HuH-7.5 (cell line): Measurements from ENCODE around the gene CACNA1H.
"Not testable (repeated sequence)": the region's sequence is repeated elsewhere in the genome, so short reads cannot be mapped to it uniquely, and the experiment has no call there.

Source experiments
- DNase-seq: peaks from one replicate; pipeline ENCODE4 v3.0.0; 2011; ENCODE audit warnings: low spot score

CACNA1H gene

DNA sequence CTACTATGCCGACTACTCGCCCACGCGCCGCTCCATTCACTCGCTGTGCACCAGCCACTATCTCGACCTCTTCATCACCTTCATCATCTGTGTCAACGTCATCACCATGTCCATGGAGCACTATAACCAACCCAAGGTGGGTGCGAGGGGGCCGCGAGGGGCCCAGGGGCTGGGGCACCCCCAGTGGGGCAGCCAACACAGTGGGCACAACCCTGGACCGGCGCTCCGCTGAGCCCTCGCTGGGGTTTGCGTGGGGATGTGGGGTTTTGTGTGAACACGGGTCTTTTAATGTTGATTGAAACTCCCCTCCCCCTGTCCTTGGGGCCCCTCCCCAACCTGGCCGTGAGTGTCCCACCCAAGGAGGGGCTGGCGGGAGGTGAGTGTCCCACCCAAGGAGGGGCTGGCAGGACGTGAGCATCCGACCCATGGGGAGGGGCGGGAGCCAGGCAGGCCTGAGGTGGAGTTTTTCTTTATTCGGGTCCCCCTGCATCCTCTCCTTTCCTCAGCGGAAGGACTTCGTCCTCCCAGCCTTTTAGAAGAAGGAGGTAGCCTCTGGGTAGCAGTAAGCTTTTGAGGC is 61.0 kb downstream of the CACNA1H start:
- no peak for DNase-seq

DNA sequence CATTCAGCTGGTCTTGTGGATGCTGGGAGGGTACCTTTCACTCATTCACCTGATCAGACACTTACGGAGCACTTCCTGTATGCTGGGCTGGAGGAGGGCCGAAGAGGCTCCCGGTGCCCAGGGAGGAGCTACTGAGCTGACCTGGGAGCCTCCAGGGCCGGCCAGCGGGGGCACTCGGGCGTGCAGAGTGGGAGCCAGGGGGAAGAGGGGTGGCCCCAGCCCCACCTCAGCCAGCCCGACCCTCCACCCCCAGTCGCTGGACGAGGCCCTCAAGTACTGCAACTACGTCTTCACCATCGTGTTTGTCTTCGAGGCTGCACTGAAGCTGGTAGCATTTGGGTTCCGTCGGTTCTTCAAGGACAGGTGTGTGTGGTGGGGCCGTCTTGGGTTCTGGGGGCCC is 61.8 kb downstream of the CACNA1H start:
- DNase-seq = no peak

DNA sequence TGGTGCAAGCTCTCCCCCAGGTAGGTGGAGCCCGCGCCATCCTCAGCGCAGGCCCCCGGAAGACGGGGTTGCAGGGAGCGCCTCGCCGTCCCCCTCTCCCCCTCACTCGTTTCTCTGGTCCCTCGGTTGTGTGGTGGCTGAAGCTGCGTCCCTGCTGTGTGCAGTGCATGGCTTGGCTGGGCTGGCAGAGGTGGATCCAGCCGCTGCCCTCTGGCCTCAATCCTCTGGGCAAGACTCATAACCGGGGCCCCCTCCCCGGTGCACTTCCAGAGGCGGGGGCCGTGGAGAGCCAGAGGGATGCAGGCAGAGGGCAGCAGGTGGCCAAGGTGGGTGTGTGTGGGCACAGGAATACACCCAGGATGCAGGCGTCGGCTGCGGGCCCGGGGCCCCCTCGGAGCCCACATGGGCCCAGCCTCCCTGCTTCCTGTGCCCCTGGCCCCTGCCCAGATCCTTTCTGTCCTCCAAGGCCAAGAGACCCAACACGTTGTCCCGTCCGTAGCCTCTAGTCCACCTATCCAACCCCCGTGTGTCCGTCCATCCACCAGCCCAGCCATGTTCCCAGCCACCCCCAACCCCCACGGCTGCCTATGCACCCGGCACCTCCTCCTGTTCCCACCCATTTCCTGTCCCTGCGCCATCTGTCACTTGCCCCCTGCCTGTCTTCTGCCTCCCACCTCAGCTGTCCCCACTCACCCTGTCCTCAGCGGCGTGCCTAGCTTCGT is 62.8 kb downstream of the CACNA1H start:
- no peak for DNase-seq

DNA sequence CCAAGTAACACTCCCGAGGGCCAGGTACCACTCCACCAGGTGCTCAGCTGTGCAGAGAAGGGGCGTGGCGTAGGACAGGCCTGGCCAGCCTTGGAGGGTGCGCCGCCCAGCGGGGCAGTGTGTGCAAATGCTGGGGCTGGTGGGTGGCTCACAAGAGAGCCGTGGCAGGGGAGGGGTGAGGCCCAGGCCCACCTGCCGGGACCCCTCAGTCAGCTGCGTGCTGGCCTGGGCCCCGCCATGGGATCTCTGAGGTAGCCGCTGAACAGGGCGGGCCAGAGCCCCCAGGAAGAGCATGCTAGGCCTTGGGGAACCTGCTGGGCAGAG is 63.4 kb downstream of the CACNA1H start:
- no peak for DNase-seq

DNA sequence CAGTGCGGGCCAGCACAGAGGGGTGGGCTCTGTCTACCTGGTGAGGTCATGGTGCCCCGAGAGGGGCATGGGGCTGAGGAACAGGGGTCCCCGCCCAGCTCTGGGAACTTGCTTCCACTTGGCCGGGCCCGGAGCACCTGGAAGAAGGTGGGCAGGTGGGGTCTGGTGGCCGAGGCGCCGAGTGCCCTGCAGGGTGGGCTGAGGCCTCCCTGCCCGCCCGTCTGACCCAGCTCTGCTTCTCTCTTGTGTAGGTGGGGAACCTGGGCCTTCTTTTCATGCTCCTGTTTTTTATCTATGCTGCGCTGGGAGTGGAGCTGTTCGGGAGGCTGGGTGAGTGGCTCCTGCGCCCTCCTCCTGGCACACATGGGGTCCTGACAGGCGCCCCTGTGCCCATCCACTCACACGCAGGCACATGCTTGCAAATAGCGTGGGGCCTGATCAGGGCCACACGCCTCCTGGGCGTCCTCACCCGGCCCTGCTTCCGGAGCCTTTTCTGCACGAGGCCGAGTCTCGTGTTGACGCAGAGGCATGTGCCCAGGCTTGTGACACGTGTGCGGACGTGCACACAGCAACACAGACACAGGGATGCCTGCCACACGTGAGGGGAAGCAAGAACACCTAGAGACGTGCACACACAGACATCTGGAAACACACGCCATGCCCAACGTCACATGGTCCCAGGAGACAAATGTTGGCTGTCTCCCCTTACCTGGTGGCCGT is 63.9 kb downstream of the CACNA1H start:
- no peak for DNase-seq

DNA sequence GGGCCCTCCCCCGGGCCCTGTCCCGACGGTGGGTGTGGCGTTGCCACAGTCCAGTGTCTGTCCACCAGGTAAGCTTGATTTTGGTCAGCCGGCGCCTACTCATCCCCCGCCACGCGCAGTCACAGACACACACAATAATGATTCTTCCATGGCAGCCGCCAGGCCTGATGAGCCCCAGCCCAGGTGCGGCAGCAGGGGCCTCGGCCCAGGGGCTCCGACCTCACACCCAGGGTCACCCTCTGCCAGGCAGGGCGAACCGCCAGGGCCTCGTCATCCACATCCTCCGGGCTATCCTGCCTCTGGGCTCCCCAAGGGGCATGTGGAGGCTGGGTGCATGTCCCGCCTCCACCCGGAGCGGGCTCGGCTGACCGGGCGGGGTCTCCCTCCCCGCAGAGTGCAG is 64.6 kb downstream of the CACNA1H start:
- no peak for DNase-seq

DNA sequence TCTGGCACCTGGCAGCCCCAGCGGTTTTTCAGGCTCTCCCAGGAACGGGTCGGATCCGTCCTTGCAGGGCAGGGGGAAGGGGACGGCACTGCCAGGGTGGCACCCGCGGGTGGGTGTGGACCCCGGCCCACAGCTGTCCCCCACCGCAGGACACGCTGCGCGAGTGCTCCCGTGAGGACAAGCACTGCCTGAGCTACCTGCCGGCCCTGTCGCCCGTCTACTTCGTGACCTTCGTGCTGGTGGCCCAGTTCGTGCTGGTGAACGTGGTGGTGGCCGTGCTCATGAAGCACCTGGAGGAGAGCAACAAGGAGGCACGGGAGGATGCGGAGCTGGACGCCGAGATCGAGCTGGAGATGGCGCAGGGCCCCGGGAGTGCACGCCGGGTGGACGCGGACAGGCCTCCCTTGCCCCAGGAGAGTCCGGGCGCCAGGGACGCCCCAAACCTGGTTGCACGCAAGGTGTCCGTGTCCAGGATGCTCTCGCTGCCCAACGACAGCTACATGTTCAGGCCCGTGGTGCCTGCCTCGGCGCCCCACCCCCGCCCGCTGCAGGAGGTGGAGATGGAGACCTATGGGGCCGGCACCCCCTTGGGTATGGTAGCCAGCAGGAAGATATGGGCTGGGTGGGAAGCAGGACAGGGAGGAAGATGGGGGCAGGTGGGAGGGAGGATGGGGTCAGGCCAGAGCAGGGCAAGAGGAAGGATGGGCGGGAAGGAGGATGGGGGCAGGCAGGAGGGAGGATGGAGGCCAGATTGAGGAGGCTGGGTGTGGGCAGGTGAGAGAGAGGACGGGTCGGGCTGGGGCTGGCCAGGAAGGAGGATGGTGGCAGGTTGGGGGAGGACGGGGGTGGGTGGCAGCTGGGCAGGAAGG is 65.4 kb downstream of the CACNA1H start:
- DNase-seq = no peak

DNA sequence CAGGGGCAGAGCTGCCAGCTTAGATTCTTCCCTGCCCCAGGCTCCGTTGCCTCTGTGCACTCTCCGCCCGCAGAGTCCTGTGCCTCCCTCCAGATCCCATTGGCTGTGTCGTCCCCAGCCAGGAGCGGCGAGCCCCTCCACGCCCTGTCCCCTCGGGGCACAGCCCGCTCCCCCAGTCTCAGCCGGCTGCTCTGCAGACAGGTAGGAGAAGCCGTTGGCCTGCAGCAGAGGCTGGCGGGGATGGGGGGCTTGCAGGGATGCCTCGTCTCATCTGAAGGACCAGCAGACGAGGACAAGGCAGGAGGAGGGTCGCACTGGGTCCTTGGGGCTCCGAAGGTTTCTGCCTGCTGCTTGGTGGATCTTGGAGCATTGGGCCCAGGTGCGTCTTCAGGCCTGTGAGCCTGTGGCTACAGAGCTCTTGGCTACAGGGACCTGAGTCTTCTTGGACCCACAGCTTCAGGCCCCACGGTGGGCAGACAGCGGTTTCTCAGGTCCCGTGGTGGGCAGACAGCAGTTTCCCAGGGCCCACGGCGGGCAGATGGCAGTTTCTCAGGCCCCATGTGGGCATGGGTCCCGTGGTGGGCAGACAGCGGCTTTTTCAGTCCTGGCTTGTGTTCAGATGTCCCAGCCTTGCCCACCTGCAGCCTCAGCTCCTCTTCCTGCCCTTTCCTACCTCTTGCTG is 66.2 kb downstream of the CACNA1H start:
- DNase-seq = no peak

DNA sequence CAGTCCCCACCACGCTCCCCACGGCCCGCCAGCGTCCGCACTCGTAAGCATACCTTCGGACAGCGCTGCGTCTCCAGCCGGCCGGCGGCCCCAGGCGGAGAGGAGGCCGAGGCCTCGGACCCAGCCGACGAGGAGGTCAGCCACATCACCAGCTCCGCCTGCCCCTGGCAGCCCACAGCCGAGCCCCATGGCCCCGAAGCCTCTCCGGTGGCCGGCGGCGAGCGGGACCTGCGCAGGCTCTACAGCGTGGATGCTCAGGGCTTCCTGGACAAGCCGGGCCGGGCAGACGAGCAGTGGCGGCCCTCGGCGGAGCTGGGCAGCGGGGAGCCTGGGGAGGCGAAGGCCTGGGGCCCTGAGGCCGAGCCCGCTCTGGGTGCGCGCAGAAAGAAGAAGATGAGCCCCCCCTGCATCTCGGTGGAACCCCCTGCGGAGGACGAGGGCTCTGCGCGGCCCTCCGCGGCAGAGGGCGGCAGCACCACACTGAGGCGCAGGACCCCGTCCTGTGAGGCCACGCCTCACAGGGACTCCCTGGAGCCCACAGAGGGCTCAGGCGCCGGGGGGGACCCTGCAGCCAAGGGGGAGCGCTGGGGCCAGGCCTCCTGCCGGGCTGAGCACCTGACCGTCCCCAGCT is 67.3 kb downstream of the CACNA1H start:
- no peak for DNase-seq

DNA sequence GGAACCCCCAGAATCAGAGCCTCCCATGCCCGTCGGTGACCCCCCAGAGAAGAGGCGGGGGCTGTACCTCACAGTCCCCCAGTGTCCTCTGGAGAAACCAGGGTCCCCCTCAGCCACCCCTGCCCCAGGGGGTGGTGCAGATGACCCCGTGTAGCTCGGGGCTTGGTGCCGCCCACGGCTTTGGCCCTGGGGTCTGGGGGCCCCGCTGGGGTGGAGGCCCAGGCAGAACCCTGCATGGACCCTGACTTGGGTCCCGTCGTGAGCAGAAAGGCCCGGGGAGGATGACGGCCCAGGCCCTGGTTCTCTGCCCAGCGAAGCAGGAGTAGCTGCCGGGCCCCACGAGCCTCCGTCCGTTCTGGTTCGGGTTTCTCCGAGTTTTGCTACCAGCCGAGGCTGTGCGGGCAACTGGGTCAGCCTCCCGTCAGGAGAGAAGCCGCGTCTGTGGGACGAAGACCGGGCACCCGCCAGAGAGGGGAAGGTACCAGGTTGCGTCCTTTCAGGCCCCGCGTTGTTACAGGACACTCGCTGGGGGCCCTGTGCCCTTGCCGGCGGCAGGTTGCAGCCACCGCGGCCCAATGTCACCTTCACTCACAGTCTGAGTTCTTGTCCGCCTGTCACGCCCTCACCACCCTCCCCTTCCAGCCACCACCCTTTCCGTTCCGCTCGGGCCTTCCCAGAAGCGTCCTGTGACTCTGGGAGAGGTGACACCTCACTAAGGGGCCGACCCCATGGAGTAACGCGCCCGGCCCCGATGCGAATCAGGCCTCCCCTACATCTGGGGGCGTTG is 68.1 kb downstream of the CACNA1H start:
- no peak for DNase-seq

DNA sequence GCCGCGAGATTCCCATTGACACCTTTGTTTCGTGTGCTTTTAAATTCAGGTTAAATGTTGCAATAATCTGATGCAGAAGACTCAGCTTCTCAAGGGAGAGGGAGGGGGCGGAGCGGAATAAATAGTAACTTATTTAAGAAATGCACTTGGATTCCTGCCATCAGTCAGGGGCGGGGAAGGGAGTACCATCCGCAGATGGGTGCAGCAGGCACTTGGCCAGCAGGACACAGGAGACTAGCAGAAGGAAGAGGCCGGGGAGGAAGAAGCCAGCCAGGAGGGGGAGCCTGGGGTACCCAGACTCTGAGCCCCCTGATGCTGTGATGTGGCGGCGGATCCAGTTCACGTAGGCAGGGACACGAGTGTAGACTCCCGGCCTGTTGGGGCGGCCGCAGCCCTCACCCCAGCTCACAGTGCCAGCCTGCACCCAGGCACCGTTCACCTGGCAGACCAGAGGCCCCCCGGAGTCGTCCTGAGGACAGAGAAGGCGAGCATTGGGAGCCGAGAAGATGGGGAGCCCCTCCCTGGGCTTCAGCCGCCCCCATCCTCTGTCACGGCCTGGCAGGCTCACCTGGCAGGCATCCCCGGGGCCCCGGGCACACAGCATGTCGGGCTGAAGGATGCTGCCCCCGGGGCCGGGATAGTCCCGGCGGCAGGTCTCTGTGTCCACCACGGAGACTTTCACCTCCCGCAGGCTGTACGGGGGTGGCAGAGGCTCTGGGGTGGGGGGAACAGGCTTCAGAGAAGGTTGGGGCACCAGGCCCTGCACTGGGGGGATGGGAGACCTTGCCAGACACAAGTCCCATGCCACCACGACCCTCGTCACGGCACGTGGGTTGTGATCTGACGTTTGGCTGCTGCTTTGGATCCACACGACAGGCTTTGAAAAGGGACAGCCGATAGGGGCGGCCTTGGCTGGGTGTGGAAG is 69.0 kb downstream of the CACNA1H start:
- DNase-seq = no peak

DNA sequence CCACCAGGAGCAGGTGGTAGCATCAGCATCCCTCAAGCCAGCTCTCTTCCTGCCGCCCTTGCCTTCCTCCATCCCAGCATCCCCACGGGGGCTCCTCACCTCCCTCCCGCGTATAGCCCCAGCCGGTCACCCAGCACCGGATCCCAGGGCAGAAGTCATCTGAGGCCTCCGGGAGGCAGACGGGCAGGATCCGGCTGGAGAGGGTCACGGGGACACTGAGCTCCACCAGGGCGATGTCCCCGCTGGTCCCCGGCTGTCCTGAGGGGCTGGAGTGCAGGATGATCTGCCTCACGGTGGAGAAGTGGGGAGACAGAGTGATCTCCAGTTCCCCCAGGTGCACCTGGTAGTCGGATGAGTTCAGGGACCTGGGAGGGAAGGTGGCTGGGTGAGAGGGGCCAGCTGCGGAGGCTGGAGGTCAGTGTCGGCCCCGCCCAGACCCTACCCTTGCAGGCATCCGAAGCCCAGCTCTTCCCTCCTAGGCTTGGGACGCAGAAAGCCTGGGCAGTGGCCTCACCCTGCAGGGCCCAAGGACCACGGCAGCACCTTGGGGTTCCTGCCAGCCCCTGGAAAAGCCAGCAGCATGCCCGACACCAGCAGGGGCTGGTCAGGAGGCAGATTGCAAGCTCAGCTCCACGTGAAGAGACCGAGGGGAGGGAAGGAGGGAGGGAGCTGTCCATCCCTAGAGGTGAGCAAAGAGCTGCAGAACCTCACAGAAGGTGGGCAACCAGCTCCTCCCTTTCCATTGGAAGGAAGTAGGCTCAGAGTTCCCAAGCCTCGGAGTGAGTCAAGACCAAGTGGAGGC is 69.8 kb downstream of the CACNA1H start:
- no peak for DNase-seq

DNA sequence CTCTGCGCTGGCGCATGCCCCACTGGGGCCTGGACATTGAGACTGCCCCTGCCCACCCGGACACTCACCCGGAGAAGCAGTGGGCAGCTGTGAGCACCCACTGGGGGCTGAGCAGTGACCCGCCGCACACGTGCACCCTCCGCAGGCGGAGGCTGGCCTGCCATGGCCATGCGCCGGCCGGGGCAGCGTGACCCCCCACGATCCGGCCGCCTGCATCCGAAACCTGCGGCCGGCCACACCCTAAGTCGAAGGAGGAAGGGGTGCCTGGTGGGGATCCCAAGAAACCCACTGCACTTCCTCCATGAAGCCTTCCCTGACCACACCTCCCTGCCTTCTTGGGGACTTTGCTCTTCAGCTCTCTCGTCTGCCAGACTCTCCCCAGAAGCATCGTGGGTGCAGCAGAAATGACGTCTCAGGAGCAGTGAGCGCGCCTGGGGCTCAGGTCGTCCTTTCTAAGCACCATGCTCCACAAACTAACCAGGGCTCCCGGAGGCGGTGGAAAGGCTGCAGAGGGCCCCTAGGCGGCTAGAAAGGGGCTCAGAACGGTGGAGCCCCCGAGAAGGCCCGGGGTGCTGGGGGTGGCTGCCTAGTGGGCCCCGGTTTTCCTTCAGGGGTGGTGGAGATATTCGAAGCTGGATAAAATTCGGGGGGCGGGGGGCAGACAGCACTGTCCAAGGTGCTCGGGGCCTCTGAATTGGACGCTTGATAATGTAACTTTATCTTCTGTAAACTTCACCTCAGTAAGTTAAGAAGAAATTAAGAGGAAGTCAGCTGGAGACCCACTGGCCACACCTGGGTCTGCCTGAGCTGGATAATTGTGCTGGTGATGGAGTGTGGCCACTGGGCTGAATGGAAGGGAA is 70.7 kb downstream of the CACNA1H start:
- no peak for DNase-seq

DNA sequence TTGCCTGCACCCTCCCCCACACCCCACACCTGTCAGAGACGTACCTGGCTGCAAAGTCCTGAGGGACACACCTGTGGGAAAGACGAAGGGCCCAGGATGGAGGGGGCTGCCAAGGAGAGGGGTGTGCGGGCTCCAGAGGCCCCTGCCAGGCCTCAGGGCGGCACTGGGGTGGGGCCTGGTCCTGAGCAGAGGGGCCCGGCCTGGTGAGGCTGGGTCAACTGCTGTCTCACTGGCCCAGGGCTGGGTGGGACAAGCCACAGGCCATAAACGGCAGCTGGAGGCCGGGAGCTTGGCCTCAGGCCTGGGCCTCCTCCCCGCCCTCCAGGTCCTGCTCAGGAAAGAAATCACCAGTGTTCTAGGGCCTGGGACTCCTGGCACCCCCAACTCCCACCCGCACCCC is 71.7 kb downstream of the CACNA1H start:
- no peak for DNase-seq

DNA sequence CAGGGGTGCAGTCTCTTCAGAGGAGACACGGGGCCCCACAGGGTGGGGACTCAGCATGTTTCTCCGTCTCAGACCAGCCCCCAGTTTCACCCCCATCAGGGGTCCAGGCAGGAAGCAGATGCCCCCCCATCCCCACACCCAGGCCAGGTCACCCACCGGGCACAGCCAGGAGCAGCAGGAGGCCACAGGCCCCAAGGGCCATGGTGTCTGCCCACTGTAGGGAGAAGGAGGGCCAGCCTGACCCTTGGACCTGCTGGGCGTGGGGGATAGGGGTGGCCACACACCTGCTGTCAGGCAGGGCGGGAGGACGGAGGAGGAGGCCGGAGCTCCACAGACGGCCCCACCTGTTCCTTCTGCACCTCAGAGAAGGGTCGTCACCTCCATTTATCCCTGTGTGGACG is 72.1 kb downstream of the CACNA1H start, which contains the start of gene TPSG1:
TPSG1 (minus strand) TSS at position 218 of the 401 bp plus-strand sequence; CDS start at position 202, 16 bp downstream.
- DNase-seq = no peak

DNA sequence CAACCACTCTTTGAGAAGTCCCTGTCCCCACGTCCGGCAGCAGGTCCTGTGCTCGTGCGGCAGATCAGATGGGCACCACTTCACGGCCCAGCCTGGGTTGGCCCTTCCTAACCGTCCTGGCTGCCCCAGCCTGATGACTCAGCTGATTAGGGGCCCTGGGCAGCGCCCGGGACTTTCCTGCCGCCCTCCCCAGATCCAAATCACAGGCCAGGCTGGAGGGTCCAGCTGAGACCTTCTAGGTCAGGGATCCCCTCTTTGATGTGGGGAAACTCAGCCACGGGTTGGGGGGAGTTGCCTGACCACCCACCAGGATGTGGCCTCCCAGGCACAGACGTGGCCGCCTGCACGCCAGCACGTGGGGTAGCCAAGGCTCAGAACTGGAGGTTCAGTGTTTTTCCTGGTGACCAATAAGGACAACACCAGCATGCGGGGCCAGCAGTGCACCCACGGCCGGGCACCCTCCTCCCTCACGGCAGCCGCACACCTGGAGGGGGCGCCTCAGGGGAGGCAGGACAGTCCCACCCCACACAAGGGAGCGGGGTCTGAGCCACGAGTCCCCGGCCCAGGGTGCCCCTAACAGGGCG is 72.9 kb downstream of the CACNA1H start:
- not testable (repeated sequence) for DNase-seq

DNA sequence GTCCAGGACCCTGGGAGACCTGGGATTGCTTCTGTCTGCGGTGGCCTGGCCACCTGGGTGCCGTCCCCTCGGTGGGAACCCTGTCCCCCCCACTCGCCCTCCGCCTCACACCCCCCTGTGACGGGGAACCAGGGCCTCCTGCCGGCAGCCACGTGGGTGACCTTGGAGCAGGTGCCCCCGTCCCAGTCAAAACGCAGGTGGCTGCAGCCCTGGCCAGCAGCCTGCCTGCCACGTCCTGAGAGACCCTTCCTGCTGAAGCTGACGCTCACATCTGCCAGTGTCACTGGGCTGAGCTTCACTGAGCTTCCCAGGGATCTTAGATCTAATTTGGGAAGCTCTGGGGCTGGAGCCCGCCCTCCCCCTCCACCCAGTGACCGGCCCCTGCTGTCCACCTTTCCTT is 73.8 kb downstream of the CACNA1H start:
- DNase-seq = not testable (repeated sequence)
